HG02678 (cell line): ENCODE data around the gene HNRNPU.

Experiments used
- ATAC-seq: cut with Tn5 transposase; IDR thresholded peaks from one replicate; pipeline ENCODE4 v1.9.1; 2021; ENCODE audit warnings: mild to moderate bottlenecking, moderate library complexity; ENCODE audit not compliant: unreplicated experiment

The HNRNPU gene

GRCh38 chr1:244863491-244864252 lies 671 bp downstream of the HNRNPU start:
- peak; percentile 1 for ATAC-seq

GRCh38 chr1:244862699-244863490 lies 1.4 kb downstream of the HNRNPU start:
- peak; percentile 63 for ATAC-seq

GRCh38 chr1:244862354-244862698 lies 2.0 kb downstream of the HNRNPU start:
- no peak for ATAC-seq

- no peak for ATAC-seq
Measured at GRCh38 chr1:244861683-244862082, 2.7 kb downstream of the HNRNPU start.

- no peak for ATAC-seq
Measured at GRCh38 chr1:244860914-244861610, 3.3 kb downstream of the HNRNPU start.

- no peak for ATAC-seq
Measured at GRCh38 chr1:244860078-244860477, 4.3 kb downstream of the HNRNPU start.

GRCh38 chr1:244858357-244858756 lies 6.0 kb downstream of the HNRNPU start:
- no peak for ATAC-seq

GRCh38 chr1:244857761-244858160 lies 6.6 kb downstream of the HNRNPU start:
- ATAC-seq = no peak

- no peak for ATAC-seq
Measured at GRCh38 chr1:244854865-244855578, 9.3 kb downstream of the HNRNPU start.

- no peak for ATAC-seq
Measured at GRCh38 chr1:244854166-244854565, 10.2 kb downstream of the HNRNPU start.

- ATAC-seq = no peak
Measured at GRCh38 chr1:244852694-244853093, 11.6 kb downstream of the HNRNPU start.

GRCh38 chr1:244851546-244852231 lies 12.7 kb downstream of the HNRNPU start:
- no peak for ATAC-seq

- ATAC-seq = no peak
Measured at GRCh38 chr1:244850896-244851295, 13.4 kb downstream of the HNRNPU start.

- no peak for ATAC-seq
Measured at GRCh38 chr1:244850099-244850852, 14.1 kb downstream of the HNRNPU start.

GRCh38 chr1:244849189-244849866 lies 15.0 kb downstream of the HNRNPU start:
- ATAC-seq = no peak

GRCh38 chr1:244846653-244847052 lies 17.7 kb downstream of the HNRNPU start:
- no peak for ATAC-seq

GRCh38 chr1:244844155-244845121 lies 19.9 kb downstream of the HNRNPU start:
- no peak for ATAC-seq
